Nephron (organoid): ENCODE measurements around the gene CCR4.
"Not testable (repeated sequence)": the region's sequence is repeated elsewhere in the genome, so short reads cannot be mapped to it uniquely, and the experiment has no call there.

ENCODE experiments used
- H3K27ac Mint-ChIP-seq, 3 experiments: 2 replicates each; pipeline ENCODE4 v1.8.0; 2020; ENCODE audit warnings: mixed read lengths in 3 of 3, mild to moderate bottlenecking in 2 of 3, moderate library complexity in 1 of 3
- H3K27me3 Mint-ChIP-seq: 2 replicates; pipeline ENCODE4 v1.8.0; 2021; ENCODE audit warnings: low read depth, mild to moderate bottlenecking, moderate library complexity, mixed read lengths
- H3K36me3 Mint-ChIP-seq: 2 replicates; pipeline ENCODE4 v1.8.0; 2020; ENCODE audit warnings: low read depth, mixed read lengths
- H3K4me1 Mint-ChIP-seq: 2 replicates; pipeline ENCODE4 v1.8.0; 2020; ENCODE audit warnings: mixed read lengths
- H3K4me3 Mint-ChIP-seq, 3 experiments: 2 replicates each; pipeline ENCODE4 v1.8.0; 2020; ENCODE audit warnings: mild to moderate bottlenecking in 3 of 3, mixed read lengths in 3 of 3, moderate library complexity in 2 of 3
- H3K9me3 Mint-ChIP-seq: 2 replicates; pipeline ENCODE4 v1.8.0; 2020; ENCODE audit warnings: mixed read lengths
- CTCF ChIP-seq, 3 experiments: fragments of 200-600 bp; sonication (generic); IDR thresholded peaks; one replicate each; pipeline ENCODE4 v1.5.0; 2021; ENCODE audit warnings: antibody characterized with exemption in 3 of 3; ENCODE audit not compliant: unreplicated experiment in 3 of 3

The CCR4 gene

GRCh38 chr3:32951410-32951811 lies at the start of gene CCR4:
Gene CCR4, plus strand, starts transcription at chr3:32951644. Its CDS starts 1,779 bp downstream, at chr3:32953423.
- Mint-ChIP-seq H3K4me3 (no peak within 1 kb of the TSS), H3K27me3 (peaks cover 10% of the 10 kb centered on the region), H3K9me3 (peaks cover 5% of the 10 kb centered on the region), H3K27ac (no peak within 1 kb of the TSS), H3K36me3 (no peaks in the 10 kb centered on the region), H3K4me1 (no peaks in the 10 kb centered on the region)
- TF ChIP-seq CTCF (IDR thresholded peaks at IDR 0.05; ENCODE audit: unreplicated experiment in 3 of 3) = no peak

GRCh38 chr3:32902887-32903371 lies 48.5 kb upstream of the CCR4 start:
- peak in 2 of 3 experiments; percentile 12 to 17 for TF ChIP-seq CTCF (IDR thresholded peaks at IDR 0.05; ENCODE audit: unreplicated experiment in 3 of 3)
- Mint-ChIP-seq H3K4me3 (peak overlapping the region; percentile 55 to 72 (median 56)), H3K36me3 (peaks cover 16% of the 10 kb centered on the region)
- not testable (repeated sequence) for H3K27me3 Mint-ChIP-seq, H3K4me1 Mint-ChIP-seq, H3K9me3 Mint-ChIP-seq, H3K27ac Mint-ChIP-seq

GRCh38 chr3:32903953-32904352 lies 47.5 kb upstream of the CCR4 start:
- Mint-ChIP-seq H3K27ac (no peak overlapping the region), H3K4me3 (no peak overlapping the region), H3K27me3 (peaks cover 8% of the 10 kb centered on the region), H3K4me1 (no peaks in the 10 kb centered on the region), H3K36me3 (peaks cover 10% of the 10 kb centered on the region), H3K9me3 (no peaks in the 10 kb centered on the region)
- TF ChIP-seq CTCF (IDR thresholded peaks at IDR 0.05; ENCODE audit: unreplicated experiment in 3 of 3) = no peak

GRCh38 chr3:32909999-32910398 lies 41.4 kb upstream of the CCR4 start:
- Mint-ChIP-seq H3K27ac (no peak overlapping the region), H3K4me3 (no peak overlapping the region), H3K36me3 (no peaks in the 10 kb centered on the region), H3K9me3 (no peaks in the 10 kb centered on the region), H3K27me3 (peaks cover 16% of the 10 kb centered on the region), H3K4me1 (peaks cover 6% of the 10 kb centered on the region)
- no peak for TF ChIP-seq CTCF (IDR thresholded peaks at IDR 0.05; ENCODE audit: unreplicated experiment in 3 of 3)

- Mint-ChIP-seq H3K27me3 (peaks cover 16% of the 10 kb centered on the region), H3K9me3 (no peaks in the 10 kb centered on the region), H3K36me3 (no peaks in the 10 kb centered on the region), H3K4me1 (peaks cover 6% of the 10 kb centered on the region), H3K4me3 (no peak overlapping the region), H3K27ac (no peak overlapping the region)
- TF ChIP-seq CTCF (IDR thresholded peaks at IDR 0.05; ENCODE audit: unreplicated experiment in 3 of 3) = no peak
Measured at GRCh38 chr3:32910954-32911353, 40.5 kb upstream of the CCR4 start.

GRCh38 chr3:32912046-32912445 lies 39.4 kb upstream of the CCR4 start:
- Mint-ChIP-seq H3K36me3 (no peaks in the 10 kb centered on the region), H3K4me1 (peaks cover 6% of the 10 kb centered on the region), H3K27me3 (peaks cover 22% of the 10 kb centered on the region), H3K27ac (no peak overlapping the region), H3K4me3 (no peak overlapping the region), H3K9me3 (no peaks in the 10 kb centered on the region)
- TF ChIP-seq CTCF (IDR thresholded peaks at IDR 0.05; ENCODE audit: unreplicated experiment in 3 of 3) = no peak
